Fibroblast of the aortic adventitia (primary cell): ENCODE measurements around the gene IRF7. TPM values are rescaled to one million over a fixed set of nuclear protein-coding genes. Genes with fewer than 3 reads are reported as not detected.

Source experiments
- DNase-seq: peaks from one replicate; pipeline ENCODE4 v3.0.0-alpha.2; 2010; ENCODE audit warnings: low read depth
- H3K4me3 ChIP-seq: 2 replicates; pipeline ENCODE4 v1.5.1; 2011; ENCODE audit warnings: low read depth, mild to moderate bottlenecking, control low read depth, low read length, moderate library complexity
- CTCF ChIP-seq: IDR thresholded peaks from 2 replicates; pipeline ENCODE4 v1.5.1; 2011; ENCODE audit warnings: mild to moderate bottlenecking, low read length, control low read depth, inconsistent platforms; ENCODE audit not compliant: insufficient read depth
- total RNA-seq: library from RNA; depleted of rRNA; stranded (reverse); fragments of >200 nt; gene quantifications from 2 replicates; pipeline ENCODE4 v1.2.3, GENCODE V29; 2012; ENCODE audit warnings: low replicate concordance

Gene IRF7
- total RNA-seq, 1 donor, result 6.8 TPM

- no peak for DNase-seq
- H3K4me3 ChIP-seq, result no peak overlapping the region
- TF ChIP-seq CTCF, result no peak
Measured at GRCh38 chr11:646214-646613, 30.5 kb upstream of the IRF7 start.

- TF ChIP-seq CTCF, result no peak
- no peak for DNase-seq
- H3K4me3 ChIP-seq, result no peak overlapping the region
Measured at GRCh38 chr11:645536-645935, 29.8 kb upstream of the IRF7 start.

GRCh38 chr11:643849-644738, 28.3 kb upstream of the IRF7 start:
- no peak overlapping the region for H3K4me3 ChIP-seq
- DNase-seq, result no peak

GRCh38 chr11:643366-643765, 27.6 kb upstream of the IRF7 start:
- H3K4me3 ChIP-seq, result no peak overlapping the region
- no peak for TF ChIP-seq CTCF
- no peak for DNase-seq

More at GRCh38 chr11:643849-644738, 28.3 kb upstream of the IRF7 start:
- TF ChIP-seq CTCF, result no peak

GRCh38 chr11:641806-642370, 26.1 kb upstream of the IRF7 start:
- no peak for DNase-seq
- H3K4me3 ChIP-seq, result no peak overlapping the region
- TF ChIP-seq CTCF, result no peak

- no peak for DNase-seq
- TF ChIP-seq CTCF, result no peak
- H3K4me3 ChIP-seq, result no peak overlapping the region
Measured at GRCh38 chr11:640021-640706, 24.4 kb upstream of the IRF7 start.
